ENCODE results near the gene SH3BP5L.

DNA sequence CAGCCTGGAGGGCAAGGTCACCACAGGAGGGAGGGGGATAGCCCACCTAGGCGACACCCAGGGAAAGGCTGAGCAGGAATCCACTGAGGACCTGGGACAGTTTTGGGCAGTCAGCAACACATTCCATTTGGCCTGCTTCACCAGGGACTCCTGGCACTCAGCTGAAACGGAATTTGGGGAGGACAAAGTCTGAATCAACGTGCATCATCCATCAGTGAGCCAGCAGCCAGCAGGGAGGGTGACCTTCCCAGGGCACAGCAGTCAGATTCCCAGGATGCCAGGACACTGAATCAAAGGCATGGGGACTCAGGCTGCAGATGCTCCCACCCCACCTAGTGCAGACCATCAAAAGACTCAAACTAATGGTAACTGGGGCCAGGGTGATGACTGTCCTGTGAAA is 4.6 kb downstream of the SH3BP5L start:
- TF ChIP-seq, protein P1, sequence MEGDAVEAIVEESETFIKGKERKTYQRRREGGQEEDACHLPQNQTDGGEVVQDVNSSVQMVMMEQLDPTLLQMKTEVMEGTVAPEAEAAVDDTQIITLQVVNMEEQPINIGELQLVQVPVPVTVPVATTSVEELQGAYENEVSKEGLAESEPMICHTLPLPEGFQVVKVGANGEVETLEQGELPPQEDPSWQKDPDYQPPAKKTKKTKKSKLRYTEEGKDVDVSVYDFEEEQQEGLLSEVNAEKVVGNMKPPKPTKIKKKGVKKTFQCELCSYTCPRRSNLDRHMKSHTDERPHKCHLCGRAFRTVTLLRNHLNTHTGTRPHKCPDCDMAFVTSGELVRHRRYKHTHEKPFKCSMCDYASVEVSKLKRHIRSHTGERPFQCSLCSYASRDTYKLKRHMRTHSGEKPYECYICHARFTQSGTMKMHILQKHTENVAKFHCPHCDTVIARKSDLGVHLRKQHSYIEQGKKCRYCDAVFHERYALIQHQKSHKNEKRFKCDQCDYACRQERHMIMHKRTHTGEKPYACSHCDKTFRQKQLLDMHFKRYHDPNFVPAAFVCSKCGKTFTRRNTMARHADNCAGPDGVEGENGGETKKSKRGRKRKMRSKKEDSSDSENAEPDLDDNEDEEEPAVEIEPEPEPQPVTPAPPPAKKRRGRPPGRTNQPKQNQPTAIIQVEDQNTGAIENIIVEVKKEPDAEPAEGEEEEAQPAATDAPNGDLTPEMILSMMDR (IDR thresholded peaks at IDR 0.05; ENCODE audit: borderline replicate concordance, extremely low read depth, low read length, poor library complexity, severe bottlenecking), result no peak
- TF ChIP-seq EZH2 (IDR thresholded peaks at IDR 0.05; ENCODE audit: borderline replicate concordance, low read depth, low read length, severe bottlenecking), result no peak

All from DND-41 (cell line).